Endothelial cell of umbilical vein (primary cell): Measurements from ENCODE around the gene IPPK. TPM values are rescaled to one million over a fixed set of nuclear protein-coding genes. Genes with fewer than 3 reads are reported as not detected.

Source experiments
- BruUV-seq: library from RNA; stranded (reverse); fragments of 400-500 nt; replicated peaks from 2 replicates; lab custom pipeline; 2021; lab: Mats Ljungman, UMichigan
- CTCF ChIA-PET: fragments of 300-600, 350-600 bp; sonication (Branson Sonifier 250); formaldehyde crosslinking; loops from one replicate; lab custom pipeline; 2021; ENCODE audit warnings: antibody characterized with exemption, inconsistent platforms; lab: Charles Lee
- POLR2A ChIA-PET: fragments of 300-600, 350-600 bp; sonication (Branson Sonifier 250); formaldehyde crosslinking; loops from one replicate; lab custom pipeline; 2021; ENCODE audit warnings: antibody characterized with exemption, inconsistent platforms; lab: Charles Lee
- DNase-seq: peaks from one replicate; pipeline ENCODE4 v3.0.0-alpha.2; 2011; ENCODE audit warnings: low read depth, low spot score
- FAIRE-seq: peaks from 2 replicates; lab custom pipeline; 2011; peaks lifted over from hg19 to GRCh38; lab: Jason Lieb, UNC
- H2AFZ ChIP-seq: 2 replicates; pipeline ENCODE4 v1.6.0; 2012; ENCODE audit warnings: low read depth, low read length, control low read depth, inconsistent platforms
- H3K27ac ChIP-seq: 2 replicates; pipeline ENCODE4 v1.5.1; 2011; ENCODE audit warnings: low read depth, mild to moderate bottlenecking, control low read depth, low read length, moderate library complexity; ENCODE audit not compliant: insufficient read depth
- H3K27me3 ChIP-seq, 2 experiments: 2 replicates each; pipeline versions ENCODE4 v1.6.0 to v1.6.1; 2011; ENCODE audit warnings: low read length in 2 of 2, mixed read lengths in 1 of 2; ENCODE audit not compliant: control insufficient read depth in 2 of 2, insufficient read depth in 2 of 2
- H3K36me3 ChIP-seq, 2 experiments: 2 replicates in 1 of 2; 3 replicates in 1 of 2; pipeline ENCODE4 v1.5.1; 2011; ENCODE audit warnings: low read length in 2 of 2, mild to moderate bottlenecking in 1 of 2, moderate library complexity in 1 of 2; ENCODE audit not compliant: control insufficient read depth in 2 of 2, insufficient read depth in 2 of 2; ENCODE audit errors: extremely low read depth in 1 of 2
- H3K4me1 ChIP-seq: 3 replicates; pipeline ENCODE4 v1.5.1; 2011; ENCODE audit warnings: mild to moderate bottlenecking, low read length; ENCODE audit not compliant: control insufficient read depth, insufficient read depth; ENCODE audit errors: extremely low read depth
- H3K4me2 ChIP-seq: 2 replicates; pipeline ENCODE4 v1.6.1; 2011; ENCODE audit warnings: low read length, control low read depth, mixed read lengths; ENCODE audit not compliant: insufficient read depth
- H3K4me3 ChIP-seq, 3 experiments: fragments of 200-600 bp in 1 of 3; sonication (generic), shearing (Covaris generic) in 1 of 3; replicated peaks in 1 of 3; 2 replicates each; pipeline ENCODE4 v1.5.1; 2011 to 2016; ENCODE audit warnings: control low read depth in 3 of 3, low read length in 3 of 3, mild to moderate bottlenecking in 2 of 3, inconsistent platforms in 1 of 3, low read depth in 1 of 3, moderate library complexity in 1 of 3; ENCODE audit not compliant: insufficient read depth in 1 of 3
- H3K79me2 ChIP-seq: 2 replicates; pipeline ENCODE4 v1.6.0; 2012; ENCODE audit warnings: low read length, inconsistent platforms; ENCODE audit not compliant: control insufficient read depth, insufficient read depth
- H3K9ac ChIP-seq: replicated peaks from 2 replicates; pipeline ENCODE3; 2011; ENCODE audit warnings: low read length, control low read depth; ENCODE audit not compliant: insufficient read depth; ENCODE audit errors: extremely low read depth
- H3K9me1 ChIP-seq: replicated peaks from 3 replicates; pipeline ENCODE4 v1.6.0; 2011; ENCODE audit warnings: mild to moderate bottlenecking, low read length; ENCODE audit not compliant: control insufficient read depth, insufficient read depth; ENCODE audit errors: extremely low read depth
- H3K9me3 ChIP-seq: replicated peaks from 2 replicates; pipeline ENCODE4 v1.5.1; 2012; ENCODE audit warnings: low read length, inconsistent platforms; ENCODE audit not compliant: control insufficient read depth, insufficient read depth
- H4K20me1 ChIP-seq: replicated peaks from 2 replicates; pipeline ENCODE3; 2011; ENCODE audit warnings: mild to moderate bottlenecking, low read length; ENCODE audit not compliant: control insufficient read depth, insufficient read depth; ENCODE audit errors: extremely low read depth
- JUN ChIP-seq: IDR thresholded peaks from 2 replicates; pipeline ENCODE4 v1.6.1; 2011; ENCODE audit warnings: borderline replicate concordance, low read depth; ENCODE audit not compliant: insufficient read length, insufficient read depth
- MYC ChIP-seq: IDR thresholded peaks from one replicate; pipeline ENCODE4 v1.6.1; 2011; ENCODE audit warnings: mild to moderate bottlenecking, low read depth, low read length
- POLR2A ChIP-seq: IDR thresholded peaks from 2 replicates; pipeline ENCODE4 v1.6.1; 2012; ENCODE audit warnings: low read depth, mild to moderate bottlenecking, control low read depth, low read length
- POLR2AphosphoS5 ChIP-seq: IDR thresholded peaks from 2 replicates; pipeline ENCODE4 v1.6.1; 2012; ENCODE audit warnings: low read depth, mild to moderate bottlenecking, control low read depth, low read length, moderate library complexity; ENCODE audit not compliant: insufficient read depth
- dilution Hi-C: fragments of 300-500 bp; cut with MboI; formaldehyde crosslinking; loops from one replicate; pipeline ENCODE4 v1.15.0; 2019; ENCODE audit warnings: low sequenced_read_pairs; ENCODE audit not compliant: extremely low pct_ligation_motif_present
- intact Hi-C: fragments of 100-400 bp; cut with micrococcal nuclease; formaldehyde crosslinking; loops from one replicate; pipeline ENCODE4 v1.10.0; 2022
- polyA plus RNA-seq, 4 experiments: library from polyadenylated mRNA; depleted of rRNA in 3 of 4; stranded (reverse) in 3 of 4; unstranded in 1 of 4; fragments of >200 nt; gene quantifications; 2 replicates each; pipeline versions ENCODE4 v1.2.1 to v1.2.3, GENCODE V29; 2011 to 2012; ENCODE audit warnings: missing spikeins in 1 of 4
- total RNA-seq: library from RNA; stranded (reverse); gene quantifications from 2 replicates; pipeline ENCODE4 v1.2.3, GENCODE V29; 2021
- TF ChIP-seq, protein P1 (sequence below), 2 donors: IDR thresholded peaks; 1 replicate in 1 of 2; 2 replicates in 1 of 2; pipeline ENCODE4 v1.5.1; 2011; ENCODE audit warnings: low read length in 2 of 2, mild to moderate bottlenecking in 2 of 2, moderate library complexity in 2 of 2, control low read depth in 1 of 2, inconsistent platforms in 1 of 2, low read depth in 1 of 2; ENCODE audit not compliant: insufficient read depth in 1 of 2; ENCODE audit errors: extremely low read depth in 1 of 2

Gene IPPK
- total and polyA plus RNA-seq, 2 donors (not counting 3 experiments of a cell fraction or from before 2014, with no cell fraction given) = 14.0 to 28.0 TPM

DNA sequence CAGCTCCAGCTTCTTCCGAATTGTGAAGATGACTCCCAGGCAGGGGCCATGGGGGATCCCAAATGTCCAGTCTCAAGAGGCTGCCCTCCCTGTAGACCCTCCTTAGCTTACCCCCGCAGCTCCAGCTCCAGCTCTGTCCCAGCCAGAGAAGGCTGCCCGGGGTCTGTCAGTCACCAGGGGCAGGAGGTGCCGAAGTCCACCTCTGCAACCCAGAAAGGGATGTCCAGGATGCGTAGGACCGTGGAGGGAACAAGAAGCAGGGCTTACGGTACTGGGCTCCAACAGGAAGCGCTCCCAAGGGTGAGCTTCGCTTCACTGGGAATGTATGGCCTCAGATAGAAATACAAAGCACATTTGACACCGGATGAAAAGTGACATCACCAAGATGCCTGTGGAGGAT lies 6.0 kb downstream of the IPPK start:
- Histone ChIP-seq H3K9ac (no peak overlapping the region), H3K36me3 (peaks cover 0 to 4% of the 10 kb centered on the region in 2 experiments), H4K20me1 (peaks cover 4% of the 10 kb centered on the region), H3K27me3 (no peaks in the 10 kb centered on the region), H3K79me2 (peaks cover 97% of the 10 kb centered on the region), H3K4me1 (peaks cover 11% of the 10 kb centered on the region), H2AFZ (no peak overlapping the region), H3K9me3 (no peaks in the 10 kb centered on the region), H3K4me3 (no peak overlapping the region), H3K9me1 (no peaks in the 10 kb centered on the region), H3K27ac (no peak overlapping the region), H3K4me2 (no peak overlapping the region)
- intact Hi-C loops = no loop called here
- dilution Hi-C loops = no loop called here
- TF ChIP-seq POLR2A (no peak), MYC (no peak), JUN (no peak), POLR2AphosphoS5 (no peak)
- TF ChIP-seq, protein P1, sequence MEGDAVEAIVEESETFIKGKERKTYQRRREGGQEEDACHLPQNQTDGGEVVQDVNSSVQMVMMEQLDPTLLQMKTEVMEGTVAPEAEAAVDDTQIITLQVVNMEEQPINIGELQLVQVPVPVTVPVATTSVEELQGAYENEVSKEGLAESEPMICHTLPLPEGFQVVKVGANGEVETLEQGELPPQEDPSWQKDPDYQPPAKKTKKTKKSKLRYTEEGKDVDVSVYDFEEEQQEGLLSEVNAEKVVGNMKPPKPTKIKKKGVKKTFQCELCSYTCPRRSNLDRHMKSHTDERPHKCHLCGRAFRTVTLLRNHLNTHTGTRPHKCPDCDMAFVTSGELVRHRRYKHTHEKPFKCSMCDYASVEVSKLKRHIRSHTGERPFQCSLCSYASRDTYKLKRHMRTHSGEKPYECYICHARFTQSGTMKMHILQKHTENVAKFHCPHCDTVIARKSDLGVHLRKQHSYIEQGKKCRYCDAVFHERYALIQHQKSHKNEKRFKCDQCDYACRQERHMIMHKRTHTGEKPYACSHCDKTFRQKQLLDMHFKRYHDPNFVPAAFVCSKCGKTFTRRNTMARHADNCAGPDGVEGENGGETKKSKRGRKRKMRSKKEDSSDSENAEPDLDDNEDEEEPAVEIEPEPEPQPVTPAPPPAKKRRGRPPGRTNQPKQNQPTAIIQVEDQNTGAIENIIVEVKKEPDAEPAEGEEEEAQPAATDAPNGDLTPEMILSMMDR (IDR thresholded peaks at IDR 0.05; ENCODE audit: extremely low read depth in 1 of 2, insufficient read depth in 1 of 2, low read depth in 1 of 2, low read length in 2 of 2) = no peak
- no peak for FAIRE-seq
- DNase-seq = no peak
- no TSS peak for BruUV-seq
- POLR2A ChIA-PET = no interaction called here
- CTCF ChIA-PET = interaction anchor here (1.9 kb wide), 1 partner anchor 10 kb away, joined by 5 read pairs; no protein-coding TSS in a partner anchor

DNA sequence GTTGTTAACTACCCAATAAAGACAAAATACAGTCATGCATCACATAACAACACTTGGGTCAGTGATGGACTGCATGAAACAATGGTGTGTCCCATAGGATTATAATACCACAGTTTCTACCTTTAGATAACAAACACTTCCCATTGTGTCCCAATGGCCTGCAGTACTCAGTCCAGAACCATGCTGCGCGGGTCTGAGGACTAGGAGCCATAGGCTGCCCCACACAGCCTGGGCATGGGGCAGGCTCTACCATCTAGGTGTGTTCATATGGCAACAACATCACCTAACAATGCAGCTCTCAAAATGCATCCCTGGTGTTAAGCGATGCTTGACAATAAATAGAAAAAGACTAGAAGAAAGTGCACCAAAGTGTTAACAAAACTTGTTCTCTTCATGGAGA lies 6.8 kb downstream of the IPPK start:
- DNase-seq = no peak
- Histone ChIP-seq H3K27ac (no peak overlapping the region), H2AFZ (no peak overlapping the region), H3K4me3 (no peak overlapping the region), H3K9me3 (no peaks in the 10 kb centered on the region), H3K4me1 (peaks cover 3% of the 10 kb centered on the region), H3K27me3 (no peaks in the 10 kb centered on the region), H3K9me1 (no peaks in the 10 kb centered on the region), H3K79me2 (peaks cover 95% of the 10 kb centered on the region), H4K20me1 (no peaks in the 10 kb centered on the region), H3K36me3 (peaks cover 0 to 6% of the 10 kb centered on the region in 2 experiments), H3K9ac (no peak overlapping the region), H3K4me2 (no peak overlapping the region)
- CTCF ChIA-PET = interaction anchor here (1.9 kb wide), 1 partner anchor 9 kb away, joined by 5 read pairs; no protein-coding TSS in a partner anchor
- dilution Hi-C loops (no loop called here), intact Hi-C loops (no loop called here)
- no peak for TF ChIP-seq JUN
- BruUV-seq = no TSS peak
- POLR2A ChIA-PET = no interaction called here
- FAIRE-seq = no peak
